GM19351 (cell line): ENCODE data around the gene FAM20C.

Experiments used
- ATAC-seq: cut with Tn5 transposase; IDR thresholded peaks from one replicate; pipeline ENCODE4 v1.9.1; 2021; ENCODE audit warnings: mild to moderate bottlenecking, moderate library complexity; ENCODE audit not compliant: unreplicated experiment

Gene FAM20C

GRCh38 chr7:265998-266850, 73.9 kb downstream of the FAM20C start:
- ATAC-seq, result no peak

DNA sequence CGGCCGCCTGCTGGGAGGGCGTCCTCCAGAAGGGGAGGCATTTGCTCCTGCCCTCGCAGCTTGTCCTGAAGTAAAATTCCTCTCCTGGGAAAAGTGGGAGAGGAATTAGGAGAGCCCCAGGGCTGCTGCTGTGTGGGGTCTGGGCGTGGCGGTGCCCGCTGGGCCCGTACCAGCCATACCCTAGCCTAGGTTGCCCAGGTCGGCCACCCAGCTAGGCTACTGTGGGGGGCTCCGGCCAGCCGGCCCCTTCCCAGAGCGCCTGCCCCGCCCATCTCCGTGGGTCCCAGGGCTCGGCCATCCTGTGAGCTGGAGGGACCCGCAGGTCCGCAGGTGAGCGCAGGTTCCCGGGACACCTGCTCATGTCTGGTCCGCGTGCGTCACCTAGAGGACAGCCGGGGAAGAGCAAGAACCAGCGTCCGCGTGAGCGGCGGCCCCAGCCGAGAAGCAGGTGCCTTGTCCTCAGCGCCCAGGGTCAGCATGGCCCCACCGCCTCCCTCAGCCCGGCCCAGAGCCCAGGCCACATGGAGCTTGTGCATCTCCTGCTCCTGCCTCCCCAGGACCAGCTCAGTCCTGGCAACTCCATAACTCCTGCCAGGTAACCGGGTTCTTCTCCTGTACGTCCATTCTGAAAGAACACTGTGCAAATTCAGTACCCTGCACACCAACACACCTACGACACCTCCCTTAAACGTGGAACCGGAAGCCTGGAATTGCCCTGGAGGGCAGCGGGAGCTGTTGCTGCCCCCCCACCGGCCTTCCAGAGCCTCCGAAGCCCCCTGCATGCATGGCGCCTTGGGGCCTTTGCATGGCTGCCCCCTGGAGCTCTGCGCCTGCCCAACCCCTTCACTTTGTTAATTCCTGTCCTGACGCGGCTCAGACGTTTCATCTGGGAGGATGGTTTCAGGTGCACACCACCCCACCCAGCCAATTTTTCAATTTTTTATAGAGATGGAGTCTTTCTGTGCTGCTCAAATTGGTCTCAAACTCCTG, 74.8 kb downstream of the FAM20C start:
- ATAC-seq, result no peak

DNA sequence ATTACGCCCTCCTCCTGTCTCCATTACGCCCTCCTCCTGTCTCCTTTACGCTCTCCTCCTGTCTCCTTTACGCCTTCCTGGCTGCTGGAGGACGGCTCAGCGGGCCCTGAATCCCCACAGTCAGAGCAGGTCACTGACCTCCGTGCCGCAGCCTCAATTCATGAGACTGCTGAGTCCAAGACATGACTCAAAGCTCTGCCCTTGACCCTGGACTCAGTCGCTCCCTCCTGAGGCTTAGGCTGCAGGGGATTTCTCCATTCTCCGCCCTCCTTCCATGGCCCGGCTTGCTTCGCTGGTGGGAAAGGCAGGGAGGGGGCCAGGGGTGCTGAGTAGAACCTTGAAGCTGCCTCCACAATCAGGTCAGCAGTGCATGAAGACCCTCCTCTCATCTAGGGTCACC, 76.6 kb downstream of the FAM20C start:
- no peak for ATAC-seq

DNA sequence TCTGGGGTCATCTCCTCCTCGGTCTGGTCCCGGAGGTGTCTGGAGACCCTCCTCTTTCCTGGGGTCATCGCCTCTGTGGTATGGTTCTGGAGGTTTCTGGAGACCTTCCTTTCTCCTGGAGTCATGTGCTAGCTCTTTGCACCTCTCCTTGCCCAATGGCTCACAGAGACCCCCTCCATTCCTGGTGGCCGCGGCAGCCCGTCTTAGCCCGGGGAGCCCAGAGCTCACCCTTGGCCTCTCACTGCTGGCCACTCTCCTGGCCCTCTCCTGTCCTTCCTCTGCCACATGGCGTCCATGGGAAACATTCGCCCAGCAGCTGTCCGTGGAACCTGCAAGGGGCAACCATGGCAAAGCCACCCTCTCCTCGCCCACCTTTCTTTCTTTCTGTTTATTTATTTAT, 77.3 kb downstream of the FAM20C start:
- ATAC-seq, result no peak

- no peak for ATAC-seq
Observed at GRCh38 chr7:270351-270983, 78.1 kb downstream of the FAM20C start.

GRCh38 chr7:271266-272107, 79.1 kb downstream of the FAM20C start:
- ATAC-seq, result no peak

DNA sequence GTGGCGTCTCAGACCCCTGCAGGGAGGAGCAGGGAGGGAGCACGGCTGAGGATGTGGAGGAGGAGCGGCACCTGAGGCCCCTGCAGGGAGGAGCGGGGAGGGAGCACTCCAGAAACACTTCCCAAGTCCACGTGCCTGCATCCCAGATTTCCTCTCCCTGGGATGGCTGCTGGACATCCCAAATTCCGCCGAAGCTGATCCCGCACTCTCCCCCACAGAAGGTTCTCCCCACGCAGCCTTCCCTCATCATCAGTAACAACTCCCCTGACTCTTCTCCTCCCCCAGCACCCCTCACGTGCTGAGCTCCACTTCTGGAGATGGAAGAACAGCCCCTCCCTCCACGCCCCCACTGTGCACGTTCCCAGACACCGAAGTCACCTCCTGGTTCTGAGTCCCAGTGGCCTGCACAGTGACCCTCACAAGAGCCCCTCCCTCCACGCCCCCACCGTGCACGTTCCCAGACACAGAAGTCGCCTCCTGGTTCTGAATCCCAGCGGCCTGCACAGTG, 79.8 kb downstream of the FAM20C start:
- ATAC-seq, result no peak

- no peak for ATAC-seq
Observed at GRCh38 chr7:272631-273030, 80.3 kb downstream of the FAM20C start.

- no peak for ATAC-seq
Observed at GRCh38 chr7:273327-273726, 81.0 kb downstream of the FAM20C start.

DNA sequence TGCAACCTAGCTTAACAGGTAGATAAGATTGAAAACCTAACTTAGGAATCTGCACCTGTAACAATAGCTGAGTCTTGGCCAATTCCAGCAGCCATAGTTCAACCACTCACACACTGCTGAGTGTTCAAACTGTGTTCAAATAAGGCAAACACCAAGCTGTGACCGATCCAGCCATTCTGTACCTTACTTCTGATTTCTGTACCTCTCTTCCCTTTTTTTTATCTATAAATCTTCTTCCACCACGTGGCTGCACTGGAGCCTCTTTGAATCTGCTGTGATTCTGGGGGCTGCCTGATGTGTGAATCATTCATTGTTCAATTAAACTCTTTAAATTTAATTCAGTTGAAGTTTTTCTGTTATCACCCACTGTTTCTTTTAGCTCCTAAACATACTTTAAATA, 81.9 kb downstream of the FAM20C start:
- no peak for ATAC-seq

DNA sequence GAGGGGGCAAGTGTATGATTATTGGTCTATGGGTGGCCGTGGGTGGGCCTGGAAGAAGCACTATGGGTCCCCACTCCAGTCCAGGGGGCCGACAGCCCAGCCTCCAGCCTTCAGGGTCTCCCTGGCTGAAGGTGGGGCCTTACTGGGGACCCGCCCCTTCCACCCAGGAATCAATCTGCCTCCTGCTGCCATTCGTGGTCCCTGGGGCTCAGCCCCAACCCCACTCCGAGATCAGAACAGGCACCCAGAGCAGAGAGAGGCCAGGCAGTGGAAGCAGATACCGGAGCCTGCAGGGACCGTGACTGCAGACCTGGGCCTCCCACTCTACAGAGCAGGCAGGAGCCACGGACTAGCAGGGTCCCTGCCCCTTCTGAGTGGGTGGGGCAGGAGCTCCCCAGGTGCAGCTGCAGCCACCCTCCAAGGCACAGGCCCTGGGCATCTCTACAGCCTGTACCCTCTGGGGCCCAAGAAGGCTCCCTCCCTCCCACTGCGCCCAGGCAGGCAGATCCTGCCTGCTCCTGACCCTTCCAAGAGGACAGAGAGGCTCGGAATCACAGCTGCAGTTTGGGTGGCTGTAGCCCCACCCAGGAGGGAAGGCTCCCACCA, 84.0 kb downstream of the FAM20C start:
- ATAC-seq, result no peak

GRCh38 chr7:277228-277627, 84.9 kb downstream of the FAM20C start:
- ATAC-seq, result no peak

- ATAC-seq, result no peak
Observed at GRCh38 chr7:278081-278480, 85.7 kb downstream of the FAM20C start.

DNA sequence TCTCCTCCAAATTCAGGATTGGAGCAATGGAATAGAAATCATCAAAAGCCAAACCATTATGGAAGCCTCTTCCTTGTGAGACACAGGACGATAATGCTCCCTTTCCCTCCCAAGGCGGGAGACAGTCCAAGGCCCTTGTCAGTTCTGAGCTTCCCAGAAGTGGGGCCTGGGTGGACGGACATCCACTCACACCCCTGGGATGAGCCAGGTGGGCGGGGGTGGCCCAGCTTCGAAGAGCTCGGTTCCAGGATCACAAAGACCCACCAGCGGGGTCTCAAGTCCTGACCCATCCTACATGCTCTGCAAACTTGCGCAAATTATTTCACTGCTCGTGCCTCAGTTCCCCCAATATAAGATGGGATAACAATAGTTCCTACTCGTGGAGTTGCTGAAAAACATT, 87.5 kb downstream of the FAM20C start:
- ATAC-seq, result no peak

- no peak for ATAC-seq
Observed at GRCh38 chr7:280461-280860, 88.1 kb downstream of the FAM20C start.

DNA sequence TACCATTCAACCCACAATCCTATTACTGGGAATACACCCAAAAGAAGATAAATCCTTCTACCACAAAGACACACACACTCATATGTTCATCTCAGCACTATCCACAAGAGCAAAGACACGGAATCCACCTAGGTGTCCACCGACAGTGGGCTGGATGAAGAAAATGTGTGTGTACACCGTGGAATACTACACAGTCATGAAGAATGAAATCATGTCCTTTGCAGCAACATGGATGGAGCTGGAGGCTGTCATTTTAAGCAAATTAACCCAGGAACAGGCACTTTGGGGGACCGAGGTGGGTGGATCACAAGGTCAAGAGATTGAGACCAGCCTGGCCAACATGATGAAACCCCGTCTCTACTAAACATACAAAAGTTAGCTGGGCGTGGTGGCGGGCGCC, 89.3 kb downstream of the FAM20C start:
- no peak for ATAC-seq

DNA sequence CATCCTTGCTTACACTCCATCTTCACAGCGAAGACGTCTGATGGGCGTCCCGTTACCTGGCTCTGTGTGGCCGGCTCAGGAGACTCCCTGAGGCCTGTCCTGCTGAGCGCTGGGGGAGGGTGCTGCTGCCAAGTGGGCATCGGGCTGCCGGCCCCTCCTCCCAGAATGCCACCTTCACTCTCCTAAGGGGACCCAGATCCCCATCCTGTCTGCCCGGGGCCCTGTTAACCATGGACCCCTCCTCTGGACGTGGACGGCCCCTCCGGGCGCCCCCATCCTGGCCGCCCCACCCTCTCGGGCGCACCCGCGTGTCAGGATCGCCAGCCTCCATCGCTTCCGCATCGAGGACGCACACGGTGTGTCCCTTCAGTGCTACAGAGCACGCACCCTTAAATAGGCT, 90.2 kb downstream of the FAM20C start:
- ATAC-seq, result no peak

DNA sequence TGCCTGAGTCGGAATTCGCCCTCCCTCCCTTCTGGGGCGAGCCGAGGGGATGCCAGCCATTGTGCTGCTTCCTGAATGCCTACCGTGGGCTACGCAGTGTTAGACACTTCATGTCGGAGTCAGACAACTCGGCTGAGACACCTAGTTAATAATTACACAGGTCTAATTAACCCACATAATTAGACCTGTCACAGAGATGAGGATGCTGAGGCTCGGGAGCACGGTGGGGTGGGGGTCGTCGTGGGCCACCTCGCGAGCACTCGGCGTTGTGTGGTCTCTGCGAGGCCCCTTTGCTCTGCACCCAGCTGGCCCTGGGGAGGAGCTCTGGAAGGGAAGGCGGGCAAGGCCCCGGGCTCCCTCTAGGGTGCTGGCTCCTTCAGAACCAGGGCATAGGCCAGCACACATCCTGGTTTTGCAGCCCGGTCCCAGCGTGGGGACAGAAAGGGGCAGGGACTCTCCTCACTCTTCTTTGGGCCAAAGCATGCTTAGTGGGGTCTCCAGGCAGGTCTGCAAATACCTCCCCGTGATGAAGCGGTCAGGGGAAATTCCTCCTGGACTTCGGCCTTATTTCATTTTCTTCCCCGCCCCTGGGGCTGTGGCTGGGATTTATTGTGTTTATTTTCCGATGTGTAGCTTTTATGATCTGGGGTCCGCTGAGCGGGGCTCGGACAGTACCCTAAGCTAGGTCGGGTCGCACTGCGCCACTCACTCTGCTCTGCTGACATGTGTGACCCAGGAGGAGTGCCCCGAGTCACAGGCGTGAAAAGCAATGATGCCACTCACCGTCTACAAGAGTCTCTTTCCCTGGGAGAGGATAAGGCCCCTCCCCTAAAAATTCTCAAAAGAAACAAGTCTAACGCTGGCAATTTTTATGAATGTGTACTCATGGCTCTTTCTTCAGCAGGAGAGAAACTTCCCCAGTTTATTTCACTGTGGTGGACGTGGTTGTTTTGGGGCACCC, 92.7 kb downstream of the FAM20C start:
- ATAC-seq, result no peak

DNA sequence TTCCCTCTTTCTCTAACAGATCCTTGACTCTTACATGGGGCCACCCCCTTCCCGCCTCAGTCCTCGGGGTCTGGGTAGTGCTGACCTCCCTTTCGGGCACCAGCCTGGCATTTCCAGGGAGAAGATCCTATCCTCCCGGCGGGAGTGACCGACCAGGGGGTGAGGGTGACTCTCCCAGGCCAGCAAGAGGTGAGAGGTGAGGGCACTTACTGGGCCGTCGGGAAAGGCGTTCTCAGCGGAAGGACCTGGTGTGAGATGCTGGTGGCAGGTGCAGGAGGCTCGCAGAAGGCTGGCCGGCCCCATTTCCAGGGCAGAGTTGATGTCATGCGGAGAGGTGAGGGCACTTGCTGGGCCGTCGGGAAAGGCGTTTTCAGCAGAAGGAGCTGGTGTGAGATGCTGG, 93.4 kb downstream of the FAM20C start:
- no peak for ATAC-seq
